Measurements from ENCODE around the gene GLI1. TPM values are rescaled to one million over a fixed set of nuclear protein-coding genes. Genes with fewer than 3 reads are reported as not detected.

GLI1 gene
- total RNA-seq, 1 donor from 2014 or later: 0.16 TPM

DNA sequence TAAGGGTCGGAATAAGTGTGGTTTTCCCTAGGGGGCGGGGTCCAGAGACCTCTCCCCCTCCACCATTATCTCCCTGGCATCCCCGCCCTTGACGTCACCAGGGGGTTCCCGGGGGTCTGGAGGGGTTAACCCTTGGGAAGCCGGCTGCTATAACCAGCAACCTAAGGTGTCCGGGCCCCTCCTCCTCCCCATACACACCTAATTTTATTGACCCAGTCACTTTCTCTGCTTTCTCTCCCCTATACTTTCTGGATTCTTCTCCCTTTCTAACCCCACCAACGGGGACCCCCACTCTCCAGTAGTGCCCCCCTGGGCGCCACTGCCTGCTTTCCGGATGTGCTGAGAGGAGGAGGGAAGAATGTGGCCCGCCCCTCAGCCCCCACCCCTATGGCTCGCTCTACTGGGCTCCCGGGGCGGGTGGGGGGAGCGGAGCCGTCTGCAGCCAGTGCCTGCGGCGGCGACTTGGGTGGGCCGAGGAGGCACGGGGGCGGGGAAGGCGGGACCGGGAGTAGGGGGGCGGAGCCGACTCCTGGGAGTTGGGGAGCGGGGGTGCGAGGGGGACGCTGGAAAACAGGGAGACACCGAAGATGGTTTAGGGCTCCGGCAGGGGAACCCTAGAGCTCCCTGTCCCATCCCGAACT, 1.8 kb downstream of the GLI1 start:
- no peak for DNase-seq

DNA sequence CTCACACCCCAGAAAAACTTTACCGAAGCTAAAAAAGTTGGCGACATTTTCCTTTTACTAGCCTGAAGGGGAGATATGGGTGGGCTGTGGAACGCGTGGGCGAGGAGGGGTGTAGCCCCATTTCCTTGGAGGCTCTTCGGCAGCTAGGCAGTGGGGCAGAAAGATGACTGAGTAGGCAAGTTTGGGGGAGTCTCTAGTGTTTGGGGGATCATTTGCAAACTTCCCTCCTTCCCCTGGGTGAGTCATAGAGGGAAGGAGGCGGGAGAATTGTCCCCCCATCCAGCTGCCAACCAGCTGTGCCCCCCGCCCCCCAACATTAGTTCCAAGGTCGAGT, 2.3 kb downstream of the GLI1 start:
- DNase-seq: no peak

DNA sequence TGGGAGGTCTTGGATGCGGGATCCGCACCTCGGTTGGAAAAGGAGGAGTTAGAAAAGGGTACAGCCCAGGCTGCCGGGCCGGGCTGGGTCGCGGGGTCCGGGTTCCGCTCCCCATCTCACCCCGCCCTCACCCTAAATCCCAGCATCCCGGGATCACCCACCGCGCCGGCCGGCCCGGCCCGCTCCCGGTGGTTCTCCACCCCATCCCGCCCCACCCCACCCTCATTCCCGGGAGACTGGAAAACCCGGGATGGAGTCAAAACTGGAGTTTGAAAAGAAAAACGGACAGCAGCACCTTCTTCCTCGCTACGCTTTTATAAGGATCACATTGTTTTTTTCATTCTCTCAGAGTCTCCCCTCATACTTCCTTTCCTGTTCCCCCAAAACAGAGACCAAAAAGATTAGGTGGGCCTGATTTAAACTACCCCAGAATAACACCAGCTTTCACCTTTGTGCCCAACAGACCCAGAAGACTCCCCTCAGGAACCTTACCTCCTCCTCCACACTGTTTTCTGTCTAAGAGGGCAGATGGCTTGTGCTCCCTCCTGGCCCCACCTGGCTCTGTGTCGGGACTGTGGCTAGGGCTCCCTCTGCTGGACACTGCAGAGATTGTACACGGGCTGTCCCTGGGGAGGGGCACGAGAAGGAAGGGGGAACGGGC, 2.8 kb downstream of the GLI1 start:
- DNase-seq: peak; percentile 59

DNA sequence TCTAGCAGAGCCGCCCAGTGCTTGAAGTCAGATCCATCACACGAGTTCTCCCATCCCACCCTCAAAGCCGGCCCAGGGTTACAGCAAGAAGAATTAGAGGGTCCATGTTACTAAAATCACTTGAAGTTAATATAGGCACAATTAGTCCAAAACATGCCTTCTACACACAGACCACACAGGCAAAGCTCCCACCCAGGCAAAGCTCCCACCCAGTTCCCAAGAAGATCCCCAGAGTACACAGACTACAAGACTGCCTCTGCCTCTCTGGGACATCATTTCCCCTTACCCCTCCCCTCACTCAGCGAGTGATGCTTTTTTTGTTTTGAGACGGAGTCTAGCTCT, 3.3 kb downstream of the GLI1 start:
- DNase-seq: no peak

DNA sequence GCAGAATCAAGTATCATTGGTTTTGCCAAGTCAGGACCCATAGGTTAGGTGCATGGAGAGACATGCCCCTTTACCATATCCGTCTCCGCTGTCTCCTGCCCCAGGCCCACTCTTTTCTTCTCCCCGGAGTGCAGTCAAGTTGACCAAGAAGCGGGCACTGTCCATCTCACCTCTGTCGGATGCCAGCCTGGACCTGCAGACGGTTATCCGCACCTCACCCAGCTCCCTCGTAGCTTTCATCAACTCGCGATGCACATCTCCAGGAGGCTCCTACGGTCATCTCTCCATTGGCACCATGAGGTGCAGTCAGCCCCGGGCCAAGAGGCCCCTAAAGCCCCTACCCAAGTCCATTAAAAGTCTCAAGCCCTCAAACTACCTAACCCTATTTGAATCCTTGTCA, 5.0 kb downstream of the GLI1 start:
- no peak for DNase-seq

DNA sequence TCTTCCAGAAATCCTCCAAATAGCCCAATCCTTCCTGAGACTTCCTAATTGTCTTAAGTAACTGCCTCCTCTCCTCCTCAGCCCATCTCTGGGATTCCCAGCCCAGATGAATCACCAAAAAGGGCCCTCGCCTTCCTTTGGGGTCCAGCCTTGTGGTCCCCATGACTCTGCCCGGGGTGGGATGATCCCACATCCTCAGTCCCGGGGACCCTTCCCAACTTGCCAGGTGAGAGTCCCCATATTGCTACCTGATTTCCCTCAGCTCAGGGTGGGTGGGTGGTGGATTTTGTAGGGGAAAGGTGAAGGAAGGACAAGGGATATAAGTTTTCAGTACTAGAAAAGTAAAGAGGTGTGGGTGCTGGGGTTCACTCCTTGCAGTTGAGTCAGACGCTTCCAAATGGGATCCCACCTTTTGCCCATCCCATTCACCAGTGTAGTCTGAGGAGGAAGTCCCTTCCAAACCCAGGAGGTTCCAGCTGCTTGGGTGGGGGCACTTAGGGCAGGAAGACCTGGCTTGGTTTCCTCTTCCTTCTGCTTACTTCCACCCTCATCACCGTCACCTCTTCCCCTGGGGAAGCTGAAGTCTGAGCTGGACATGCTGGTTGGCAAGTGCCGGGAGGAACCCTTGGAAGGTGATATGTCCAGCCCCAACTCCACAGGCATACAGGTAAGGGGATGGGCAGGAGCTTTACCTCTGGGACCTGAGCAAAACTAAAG, 5.6 kb downstream of the GLI1 start:
- DNase-seq: no peak

DNA sequence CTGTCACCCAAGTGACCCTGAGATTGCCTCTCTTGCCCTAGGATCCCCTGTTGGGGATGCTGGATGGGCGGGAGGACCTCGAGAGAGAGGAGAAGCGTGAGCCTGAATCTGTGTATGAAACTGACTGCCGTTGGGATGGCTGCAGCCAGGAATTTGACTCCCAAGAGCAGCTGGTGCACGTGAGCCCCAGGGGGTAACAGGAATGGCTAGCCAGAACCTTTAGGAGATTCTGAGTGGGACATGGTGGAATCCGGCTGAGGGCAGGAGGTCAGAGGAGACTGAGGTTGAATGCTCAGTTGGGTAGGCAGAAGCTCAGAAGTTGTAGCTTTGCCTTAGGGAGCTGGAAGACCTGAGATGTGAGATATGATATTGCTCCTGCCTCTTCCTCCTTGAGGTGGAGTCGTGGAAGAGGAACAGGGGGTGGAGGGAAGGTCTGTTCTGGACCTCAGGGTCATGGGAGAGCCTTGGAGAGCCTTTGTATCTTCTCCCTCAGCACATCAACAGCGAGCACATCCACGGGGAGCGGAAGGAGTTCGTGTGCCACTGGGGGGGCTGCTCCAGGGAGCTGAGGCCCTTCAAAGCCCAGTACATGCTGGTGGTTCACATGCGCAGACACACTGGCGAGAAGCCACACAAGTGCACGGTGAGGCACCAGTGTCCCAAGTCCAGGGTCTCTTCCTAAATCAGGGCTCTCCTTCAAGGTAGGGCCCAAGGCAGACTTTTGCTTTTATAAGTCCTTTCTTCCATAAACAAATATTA, 6.3 kb downstream of the GLI1 start:
- DNase-seq: no peak

DNA sequence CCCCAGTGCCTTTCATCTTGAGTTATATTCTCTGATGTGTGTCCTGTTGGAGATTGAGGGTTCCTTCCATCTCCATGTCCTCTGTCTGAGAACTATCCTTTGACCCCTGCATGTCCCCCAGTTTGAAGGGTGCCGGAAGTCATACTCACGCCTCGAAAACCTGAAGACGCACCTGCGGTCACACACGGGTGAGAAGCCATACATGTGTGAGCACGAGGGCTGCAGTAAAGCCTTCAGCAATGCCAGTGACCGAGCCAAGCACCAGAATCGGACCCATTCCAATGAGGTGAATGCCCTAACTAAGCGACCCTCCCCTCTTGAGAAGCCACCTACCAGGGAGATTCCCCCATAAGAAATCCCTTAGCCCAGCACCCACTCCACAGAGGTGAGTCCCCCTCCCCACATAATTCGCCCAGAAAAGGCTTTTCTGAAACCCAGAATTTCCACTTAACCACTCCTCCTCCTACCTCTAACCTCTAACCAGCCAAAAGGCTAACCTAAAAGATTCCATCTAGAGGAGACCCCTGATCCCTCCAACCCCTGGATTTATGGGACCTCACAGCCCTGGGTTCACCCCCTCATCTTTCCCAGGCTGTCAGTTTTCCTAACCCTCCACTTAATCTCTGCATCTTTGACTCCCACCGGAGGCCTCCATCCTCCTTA, 7.8 kb downstream of the GLI1 start:
- no peak for DNase-seq

DNA sequence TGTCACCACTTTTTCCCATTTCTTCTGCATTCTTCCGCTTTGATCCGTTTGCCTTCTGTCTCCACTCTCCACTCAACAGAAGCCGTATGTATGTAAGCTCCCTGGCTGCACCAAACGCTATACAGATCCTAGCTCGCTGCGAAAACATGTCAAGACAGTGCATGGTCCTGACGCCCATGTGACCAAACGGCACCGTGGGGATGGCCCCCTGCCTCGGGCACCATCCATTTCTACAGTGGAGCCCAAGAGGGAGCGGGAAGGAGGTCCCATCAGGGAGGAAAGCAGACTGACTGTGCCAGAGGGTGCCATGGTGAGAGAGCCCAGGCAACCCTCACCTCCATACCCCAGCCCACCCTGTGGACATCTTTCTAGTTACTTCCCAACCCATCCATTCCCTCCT, 8.3 kb downstream of the GLI1 start:
- DNase-seq: no peak

DNA sequence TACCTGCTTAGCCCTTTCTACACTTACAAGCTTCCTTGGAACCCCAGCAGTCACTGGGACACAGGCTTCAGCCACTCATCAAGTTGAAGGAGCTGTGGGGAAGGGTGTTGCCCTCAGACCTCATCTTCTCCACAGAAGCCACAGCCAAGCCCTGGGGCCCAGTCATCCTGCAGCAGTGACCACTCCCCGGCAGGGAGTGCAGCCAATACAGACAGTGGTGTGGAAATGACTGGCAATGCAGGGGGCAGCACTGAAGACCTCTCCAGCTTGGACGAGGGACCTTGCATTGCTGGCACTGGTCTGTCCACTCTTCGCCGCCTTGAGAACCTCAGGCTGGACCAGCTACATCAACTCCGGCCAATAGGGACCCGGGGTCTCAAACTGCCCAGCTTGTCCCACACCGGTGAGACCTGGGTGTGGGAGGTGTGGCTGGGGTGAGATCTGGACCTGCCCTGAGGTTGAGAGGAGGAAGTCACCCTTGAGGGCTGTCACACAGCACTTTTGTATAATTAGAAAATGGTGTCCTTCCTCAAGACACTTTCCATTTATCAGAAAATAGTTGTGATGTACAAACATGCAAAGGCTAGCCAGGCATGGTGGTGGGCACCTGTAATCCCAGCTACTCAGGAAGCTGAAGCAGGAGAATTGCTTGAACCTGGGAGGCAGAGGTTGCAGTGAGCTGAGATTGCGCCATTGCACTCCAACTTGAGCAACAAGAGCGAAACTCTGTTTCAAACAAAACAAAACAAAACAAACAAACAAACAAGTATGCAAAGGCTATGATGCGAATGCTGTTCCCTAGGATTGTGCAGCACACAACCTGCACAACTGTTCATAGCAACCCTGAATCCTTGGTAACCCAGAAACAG, 9.9 kb downstream of the GLI1 start:
- no peak for DNase-seq

DNA sequence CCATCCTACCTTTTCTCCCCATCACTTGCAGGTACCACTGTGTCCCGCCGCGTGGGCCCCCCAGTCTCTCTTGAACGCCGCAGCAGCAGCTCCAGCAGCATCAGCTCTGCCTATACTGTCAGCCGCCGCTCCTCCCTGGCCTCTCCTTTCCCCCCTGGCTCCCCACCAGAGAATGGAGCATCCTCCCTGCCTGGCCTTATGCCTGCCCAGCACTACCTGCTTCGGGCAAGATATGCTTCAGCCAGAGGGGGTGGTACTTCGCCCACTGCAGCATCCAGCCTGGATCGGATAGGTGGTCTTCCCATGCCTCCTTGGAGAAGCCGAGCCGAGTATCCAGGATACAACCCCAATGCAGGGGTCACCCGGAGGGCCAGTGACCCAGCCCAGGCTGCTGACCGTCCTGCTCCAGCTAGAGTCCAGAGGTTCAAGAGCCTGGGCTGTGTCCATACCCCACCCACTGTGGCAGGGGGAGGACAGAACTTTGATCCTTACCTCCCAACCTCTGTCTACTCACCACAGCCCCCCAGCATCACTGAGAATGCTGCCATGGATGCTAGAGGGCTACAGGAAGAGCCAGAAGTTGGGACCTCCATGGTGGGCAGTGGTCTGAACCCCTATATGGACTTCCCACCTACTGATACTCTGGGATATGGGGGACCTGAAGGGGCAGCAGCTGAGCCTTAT, 10.8 kb downstream of the GLI1 start:
- no peak for DNase-seq

DNA sequence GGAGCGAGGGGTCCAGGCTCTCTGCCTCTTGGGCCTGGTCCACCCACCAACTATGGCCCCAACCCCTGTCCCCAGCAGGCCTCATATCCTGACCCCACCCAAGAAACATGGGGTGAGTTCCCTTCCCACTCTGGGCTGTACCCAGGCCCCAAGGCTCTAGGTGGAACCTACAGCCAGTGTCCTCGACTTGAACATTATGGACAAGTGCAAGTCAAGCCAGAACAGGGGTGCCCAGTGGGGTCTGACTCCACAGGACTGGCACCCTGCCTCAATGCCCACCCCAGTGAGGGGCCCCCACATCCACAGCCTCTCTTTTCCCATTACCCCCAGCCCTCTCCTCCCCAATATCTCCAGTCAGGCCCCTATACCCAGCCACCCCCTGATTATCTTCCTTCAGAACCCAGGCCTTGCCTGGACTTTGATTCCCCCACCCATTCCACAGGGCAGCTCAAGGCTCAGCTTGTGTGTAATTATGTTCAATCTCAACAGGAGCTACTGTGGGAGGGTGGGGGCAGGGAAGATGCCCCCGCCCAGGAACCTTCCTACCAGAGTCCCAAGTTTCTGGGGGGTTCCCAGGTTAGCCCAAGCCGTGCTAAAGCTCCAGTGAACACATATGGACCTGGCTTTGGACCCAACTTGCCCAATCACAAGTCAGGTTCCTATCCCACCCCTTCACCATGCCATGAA, 11.5 kb downstream of the GLI1 start:
- DNase-seq: no peak

DNA sequence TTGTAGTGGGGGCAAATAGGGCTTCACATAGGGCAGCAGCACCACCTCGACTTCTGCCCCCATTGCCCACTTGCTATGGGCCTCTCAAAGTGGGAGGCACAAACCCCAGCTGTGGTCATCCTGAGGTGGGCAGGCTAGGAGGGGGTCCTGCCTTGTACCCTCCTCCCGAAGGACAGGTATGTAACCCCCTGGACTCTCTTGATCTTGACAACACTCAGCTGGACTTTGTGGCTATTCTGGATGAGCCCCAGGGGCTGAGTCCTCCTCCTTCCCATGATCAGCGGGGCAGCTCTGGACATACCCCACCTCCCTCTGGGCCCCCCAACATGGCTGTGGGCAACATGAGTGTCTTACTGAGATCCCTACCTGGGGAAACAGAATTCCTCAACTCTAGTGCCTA, 12.1 kb downstream of the GLI1 start:
- DNase-seq: no peak

DNA sequence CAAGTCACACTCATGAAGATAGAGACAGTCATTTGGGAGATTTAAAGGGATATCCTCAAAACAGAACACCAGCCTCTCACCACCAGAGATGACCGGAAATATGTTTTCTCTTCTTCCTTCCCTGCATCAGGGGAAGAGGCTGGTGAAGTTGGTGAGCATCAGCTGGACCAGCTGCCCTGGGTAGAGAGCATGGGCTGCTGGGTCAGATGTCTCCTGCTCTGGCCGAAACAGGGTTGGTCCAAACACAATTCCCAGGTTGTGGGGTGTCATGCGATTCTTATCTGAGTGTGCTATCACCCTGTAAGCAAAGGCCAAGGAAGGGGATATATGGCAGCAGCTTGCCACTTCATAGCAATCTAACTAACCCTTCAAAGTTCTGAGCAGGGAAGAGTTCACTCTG, 12.8 kb downstream of the GLI1 start:
- DNase-seq: no peak

DNA sequence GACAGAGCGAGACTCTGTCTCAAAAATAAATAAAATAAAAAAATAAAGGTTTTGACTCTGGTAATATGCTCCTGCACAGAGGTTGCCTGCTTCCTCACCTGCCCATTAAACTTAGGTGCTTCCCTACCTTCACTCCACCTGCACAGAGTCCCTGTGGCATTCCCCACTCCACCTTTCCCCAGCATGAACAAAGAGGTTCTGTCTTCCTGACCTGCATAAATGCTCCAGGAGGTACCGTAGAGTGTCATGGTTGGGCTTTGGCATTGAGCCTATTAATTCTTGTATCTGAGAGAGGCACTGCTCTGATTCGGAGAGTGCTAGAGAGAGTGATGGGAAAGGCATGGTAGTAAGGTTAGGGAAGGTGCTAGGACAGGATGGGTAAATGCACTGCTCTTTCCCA, 13.8 kb downstream of the GLI1 start:
- DNase-seq: no peak

DNA sequence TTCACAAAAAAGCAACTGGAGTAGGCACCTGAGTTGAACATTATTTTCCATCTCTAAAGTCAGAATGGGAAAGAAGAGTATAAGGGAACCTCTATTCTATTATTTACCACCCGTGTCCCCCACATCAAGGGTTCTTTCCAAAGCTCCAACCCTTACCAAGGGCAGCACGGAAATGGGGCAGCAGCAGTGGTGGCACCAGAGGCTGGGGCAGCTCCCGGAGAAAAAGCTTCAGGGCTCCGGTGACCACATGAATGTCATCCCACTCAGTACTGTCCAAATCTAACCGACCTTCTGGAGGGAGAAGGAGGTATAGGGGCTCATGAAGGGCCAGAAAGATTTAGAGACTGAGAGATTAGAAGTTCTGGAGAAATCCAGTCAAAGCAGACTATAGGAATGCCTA, 14.3 kb downstream of the GLI1 start:
- no peak for DNase-seq

DNA sequence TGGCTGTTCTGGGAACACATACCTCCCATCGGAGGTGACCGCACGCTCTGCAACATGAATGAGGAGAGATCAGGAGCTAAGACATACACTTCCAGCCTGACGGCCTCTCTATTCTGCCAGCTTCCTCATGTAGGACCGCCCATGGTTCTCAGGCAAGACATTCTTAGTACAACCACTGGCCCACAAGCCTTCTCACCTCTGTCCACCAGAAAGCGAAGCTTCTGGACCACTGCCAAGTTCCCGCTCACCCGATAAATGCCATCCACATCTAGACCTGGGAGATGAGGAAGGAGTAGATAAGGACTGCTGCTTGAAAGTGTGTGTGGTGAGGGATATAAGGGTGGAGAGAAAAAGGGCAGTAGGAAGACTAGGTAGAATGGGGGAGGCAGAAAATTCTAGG, 14.8 kb downstream of the GLI1 start:
- DNase-seq: no peak

DNA sequence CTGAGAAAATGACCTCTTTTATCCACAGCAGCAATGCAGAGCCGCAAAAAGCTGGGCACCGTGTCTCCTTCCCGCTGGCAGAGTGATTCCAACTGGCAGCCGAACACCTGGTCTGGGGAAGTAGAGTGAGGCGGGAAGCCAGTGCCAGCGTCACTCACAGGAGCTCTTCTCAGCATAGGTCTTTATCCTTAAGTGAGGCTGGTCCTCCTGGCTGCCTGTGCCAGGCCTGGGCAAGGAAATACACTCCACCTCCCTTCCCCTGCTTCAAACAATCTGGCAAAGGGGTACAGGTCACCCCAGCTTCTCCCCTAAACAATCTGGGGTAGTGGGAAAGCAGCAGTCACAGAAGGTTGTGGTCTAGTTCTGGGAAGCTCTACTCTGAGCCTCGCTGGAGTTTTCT, 15.3 kb downstream of the GLI1 start:
- no peak for DNase-seq

DNA sequence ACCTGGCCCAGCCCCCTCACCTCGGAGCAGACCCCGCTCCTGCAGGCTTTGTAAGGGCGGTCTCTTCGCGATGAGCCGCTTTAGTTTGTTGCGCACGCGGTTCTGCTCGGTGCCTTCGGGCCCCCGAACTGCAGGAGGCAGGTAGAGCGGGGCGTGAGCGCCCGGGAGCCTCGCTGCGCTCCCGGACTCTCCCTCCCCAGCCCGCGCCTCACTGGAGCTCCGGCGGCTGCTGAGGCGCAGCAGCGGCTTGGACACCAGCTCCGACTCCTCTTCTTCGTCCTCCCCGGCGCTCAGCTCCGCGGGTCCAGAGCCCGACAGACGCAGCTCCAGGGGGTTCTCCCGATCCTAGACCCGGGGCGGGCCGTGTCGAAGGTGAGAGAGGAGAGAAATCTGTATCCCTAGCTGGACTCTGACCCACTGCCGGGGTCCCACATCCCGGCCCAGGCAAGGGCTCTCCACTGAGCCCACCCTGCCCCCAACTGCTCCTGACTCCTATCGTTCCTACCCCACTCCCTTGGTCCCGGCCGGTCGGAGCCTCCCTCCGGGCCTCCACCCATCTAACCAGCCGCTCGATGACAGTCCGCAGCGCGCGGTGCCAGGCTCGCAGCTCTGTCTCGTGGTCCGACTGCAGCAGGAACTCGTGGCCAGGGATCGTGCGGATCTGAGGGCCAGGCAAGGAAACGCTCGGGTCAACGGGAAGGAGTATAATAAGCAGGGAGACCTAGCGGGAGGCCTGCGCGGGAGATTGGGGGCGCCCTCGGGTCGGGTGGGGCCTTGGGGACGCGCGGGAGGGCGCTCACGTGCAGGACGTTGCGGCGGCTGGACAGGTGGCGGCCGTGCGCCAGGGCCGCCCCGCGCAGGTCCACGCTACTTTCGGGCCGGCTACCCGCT, 15.9 kb downstream of the GLI1 start:
- no peak for DNase-seq
